ENCODE measurements around the gene MMP19. TPM values are rescaled to one million over a fixed set of nuclear protein-coding genes. Genes with fewer than 3 reads are reported as not detected.

The MMP19 gene
- total and polyA plus RNA-seq, 2 of the 4 experiments (the other 2 are of a cell fraction) = 9.9 to 34.7 TPM

- H3K56ac ChIP-seq (ENCODE audit: extremely low read depth, insufficient read depth, low read length) = no peak overlapping the region
- H3K4me3 ChIP-seq (ENCODE audit: insufficient read depth, low read depth, low read length) = no peak overlapping the region
- H3K9me3 ChIP-seq (ENCODE audit: control insufficient read depth, insufficient read depth, low read length) = no peaks in the 10 kb centered on the region
- ChIA-PET CTCF (no interaction called here), POLR2A (ENCODE audit: unreplicated experiment) (no interaction called here)
- H3K27ac ChIP-seq (ENCODE audit: insufficient read depth, low read length) = no peak overlapping the region
- no peak overlapping the region for H3K18ac ChIP-seq (ENCODE audit: low read depth, low read length)
- no peak overlapping the region for H3K4ac ChIP-seq (ENCODE audit: low read depth, low read length)
- DNase-seq (no peak), ATAC-seq (ENCODE audit: low read depth) (no peak)
- H2AFZ ChIP-seq (replicated peaks; ENCODE audit: low read length, poor library complexity) = no peak overlapping the region
- TF ChIP-seq RAD21 (IDR thresholded peaks at IDR 0.05; ENCODE audit: low read length) (no peak), SMC3 (IDR thresholded peaks at IDR 0.05; ENCODE audit: low read depth, low read length) (no peak), MAFK (IDR thresholded peaks at IDR 0.05; ENCODE audit: low read depth, low read length) (no peak), MAZ (IDR thresholded peaks at IDR 0.05; ENCODE audit: borderline replicate concordance, low read depth, low read length) (no peak), CTCF (conservative IDR thresholded peaks at IDR 0.05; ENCODE audit: low read depth, low read length) (no peak), FOS (IDR thresholded peaks at IDR 0.05; ENCODE audit: low read depth, low read length) (no peak), RFX5 (IDR thresholded peaks at IDR 0.05; ENCODE audit: low read depth, low read length) (no peak), BHLHE40 (IDR thresholded peaks at IDR 0.05; ENCODE audit: low read depth, low read length) (no peak)
- TF ChIP-seq, protein P1, sequence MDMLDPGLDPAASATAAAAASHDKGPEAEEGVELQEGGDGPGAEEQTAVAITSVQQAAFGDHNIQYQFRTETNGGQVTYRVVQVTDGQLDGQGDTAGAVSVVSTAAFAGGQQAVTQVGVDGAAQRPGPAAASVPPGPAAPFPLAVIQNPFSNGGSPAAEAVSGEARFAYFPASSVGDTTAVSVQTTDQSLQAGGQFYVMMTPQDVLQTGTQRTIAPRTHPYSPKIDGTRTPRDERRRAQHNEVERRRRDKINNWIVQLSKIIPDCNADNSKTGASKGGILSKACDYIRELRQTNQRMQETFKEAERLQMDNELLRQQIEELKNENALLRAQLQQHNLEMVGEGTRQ (IDR thresholded peaks at IDR 0.05; ENCODE audit: low read depth, low read length) = no peak
- peaks cover 7% of the 10 kb centered on the region for H3K4me1 ChIP-seq (ENCODE audit: control insufficient read depth, insufficient read depth, low read length)
- H3K36me3 ChIP-seq (ENCODE audit: control insufficient read depth, insufficient read depth, low read length) = peaks cover 8% of the 10 kb centered on the region
- H2BK120ac ChIP-seq (ENCODE audit: low read depth, low read length) = no peak overlapping the region
- H3K9ac ChIP-seq (ENCODE audit: low read depth, low read length) = no peak overlapping the region
- H3K9me1 ChIP-seq (ENCODE audit: insufficient read depth, low read length) = peaks cover 8% of the 10 kb centered on the region
- no peak overlapping the region for H4K8ac ChIP-seq (ENCODE audit: low read depth in 2 of 2, low read length in 2 of 2)
- no peak overlapping the region for H2AK5ac ChIP-seq (ENCODE audit: low read depth, low read length)
- no TSS peak for BruUV-seq (replicated peaks)
- intact Hi-C loops (cut with micrococcal nuclease) (loop anchor here (10.0 kb wide), 1 partner anchor 231 kb away; the partner anchor contains the start of gene RPS26), dilution Hi-C loops (cut with HindIII; ENCODE audit: low sequenced_read_pairs, unreplicated experiment) (no loop called here), in situ Hi-C loops (cut with MboI; ENCODE audit: low sequenced_read_pairs) (loop anchor here (10.0 kb wide), 1 partner anchor 131 kb away; no protein-coding TSS in a partner anchor)
- H2BK5ac ChIP-seq (ENCODE audit: low read depth, low read length, poor library complexity, severe bottlenecking) = no peak overlapping the region
- no peak overlapping the region for H4K5ac ChIP-seq (ENCODE audit: low read depth, low read length)
- no peaks in the 10 kb centered on the region for H3K27me3 ChIP-seq (ENCODE audit: control insufficient read depth, insufficient read depth, low read length)
- no peak overlapping the region for H2AK9ac ChIP-seq (replicated peaks; ENCODE audit: low read depth, low read length, poor library complexity)
- peaks cover 22 to 48% of the 10 kb centered on the region in 2 experiments for H3K79me1 ChIP-seq (ENCODE audit: low read depth in 1 of 2, low read length in 2 of 2)
- peaks cover 60% of the 10 kb centered on the region for H4K20me1 ChIP-seq (ENCODE audit: insufficient read depth, low read length)
- no peak overlapping the region for H4K91ac ChIP-seq (ENCODE audit: insufficient read depth, low read depth, low read length)
- H3K14ac ChIP-seq (replicated peaks; ENCODE audit: low read depth, low read length) = no peak overlapping the region
- H2BK20ac ChIP-seq (ENCODE audit: low read depth, low read length) = no peak overlapping the region
- H2BK15ac ChIP-seq (ENCODE audit: low read depth, low read length) = no peak overlapping the region
- H3K4me2 ChIP-seq (ENCODE audit: low read depth, low read length) = no peak overlapping the region
- H3K23ac ChIP-seq (ENCODE audit: low read depth, low read length) = no peak overlapping the region
Observed at GRCh38 chr12:55814257-55814656, 28.5 kb downstream of the MMP19 start.
